ENCODE data around the gene HPN.
"Not testable (repeated sequence)": the region's sequence is repeated elsewhere in the genome, so short reads cannot be mapped to it uniquely, and the experiment has no call there.

DNA sequence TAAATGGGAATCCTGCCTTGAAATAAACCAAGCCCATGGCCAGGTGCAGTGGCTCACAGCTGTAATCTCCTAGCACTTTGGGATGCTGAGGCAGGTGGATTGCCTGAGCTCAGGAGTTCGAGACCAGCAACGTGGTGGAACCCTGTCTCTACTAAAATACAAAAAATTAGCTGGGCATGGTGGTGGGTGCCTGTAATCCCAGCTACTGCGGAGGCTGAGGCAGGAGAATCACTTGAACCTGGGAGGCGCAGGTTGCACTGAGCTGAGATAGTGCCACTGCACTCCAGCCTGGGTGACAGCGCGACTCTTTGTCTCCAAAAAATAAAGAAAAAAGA lies 35.5 kb upstream of the HPN start:
- TF ChIP-seq, protein P1, sequence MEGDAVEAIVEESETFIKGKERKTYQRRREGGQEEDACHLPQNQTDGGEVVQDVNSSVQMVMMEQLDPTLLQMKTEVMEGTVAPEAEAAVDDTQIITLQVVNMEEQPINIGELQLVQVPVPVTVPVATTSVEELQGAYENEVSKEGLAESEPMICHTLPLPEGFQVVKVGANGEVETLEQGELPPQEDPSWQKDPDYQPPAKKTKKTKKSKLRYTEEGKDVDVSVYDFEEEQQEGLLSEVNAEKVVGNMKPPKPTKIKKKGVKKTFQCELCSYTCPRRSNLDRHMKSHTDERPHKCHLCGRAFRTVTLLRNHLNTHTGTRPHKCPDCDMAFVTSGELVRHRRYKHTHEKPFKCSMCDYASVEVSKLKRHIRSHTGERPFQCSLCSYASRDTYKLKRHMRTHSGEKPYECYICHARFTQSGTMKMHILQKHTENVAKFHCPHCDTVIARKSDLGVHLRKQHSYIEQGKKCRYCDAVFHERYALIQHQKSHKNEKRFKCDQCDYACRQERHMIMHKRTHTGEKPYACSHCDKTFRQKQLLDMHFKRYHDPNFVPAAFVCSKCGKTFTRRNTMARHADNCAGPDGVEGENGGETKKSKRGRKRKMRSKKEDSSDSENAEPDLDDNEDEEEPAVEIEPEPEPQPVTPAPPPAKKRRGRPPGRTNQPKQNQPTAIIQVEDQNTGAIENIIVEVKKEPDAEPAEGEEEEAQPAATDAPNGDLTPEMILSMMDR (IDR thresholded peaks at IDR 0.05; ENCODE audit: extremely low read depth in 1 of 2, insufficient read depth in 1 of 2, low read depth in 1 of 2, low read length in 2 of 2) = not testable (repeated sequence)
- not testable (repeated sequence) for TF ChIP-seq EZH2 (IDR thresholded peaks at IDR 0.05; ENCODE audit: borderline replicate concordance, low read depth, low read length, severe bottlenecking); GATA2 (IDR thresholded peaks at IDR 0.05; ENCODE audit: insufficient read depth, insufficient read length, low read depth, low read length); POLR2A (IDR thresholded peaks at IDR 0.05; ENCODE audit: low read depth, low read length)
